GM21529 (cell line): ENCODE measurements around the gene TRIL.

ENCODE experiments used
- ATAC-seq: cut with Tn5 transposase; IDR thresholded peaks from one replicate; pipeline ENCODE4 v1.9.1; 2021; ENCODE audit not compliant: unreplicated experiment

The TRIL gene

GRCh38 chr7:28942168-28942567 is 16.0 kb downstream of the TRIL start:
- no peak for ATAC-seq

- ATAC-seq: no peak
Measured at GRCh38 chr7:28941633-28942032, 16.5 kb downstream of the TRIL start.

- ATAC-seq: no peak
Measured at GRCh38 chr7:28940741-28941384, 17.3 kb downstream of the TRIL start.

GRCh38 chr7:28939844-28940544 is 18.1 kb downstream of the TRIL start:
- no peak for ATAC-seq

- no peak for ATAC-seq
Measured at GRCh38 chr7:28939367-28939766, 18.8 kb downstream of the TRIL start.

- ATAC-seq: no peak
Measured at GRCh38 chr7:28937619-28938018, 20.5 kb downstream of the TRIL start.

GRCh38 chr7:28937103-28937502 is 21.0 kb downstream of the TRIL start:
- ATAC-seq: no peak

- ATAC-seq: no peak
Measured at GRCh38 chr7:28933846-28934320, 24.2 kb downstream of the TRIL start.

- ATAC-seq: no peak
Measured at GRCh38 chr7:28931565-28931964, 26.6 kb downstream of the TRIL start.

- ATAC-seq: peak; percentile 96
Measured at GRCh38 chr7:28926871-28927597, 31.1 kb downstream of the TRIL start.

GRCh38 chr7:28922624-28923331 is 35.4 kb downstream of the TRIL start:
- no peak for ATAC-seq

- ATAC-seq: peak; percentile 86
Measured at GRCh38 chr7:28921822-28922221, 36.3 kb downstream of the TRIL start.

- ATAC-seq: no peak
Measured at GRCh38 chr7:28920424-28920823, 37.7 kb downstream of the TRIL start.

- no peak for ATAC-seq
Measured at GRCh38 chr7:28919510-28919909, 38.6 kb downstream of the TRIL start.

GRCh38 chr7:28908775-28909174 is 49.4 kb downstream of the TRIL start:
- no peak for ATAC-seq

GRCh38 chr7:28905464-28905863 is 52.7 kb downstream of the TRIL start:
- ATAC-seq: no peak

- ATAC-seq: no peak
Measured at GRCh38 chr7:28904578-28905048, 53.5 kb downstream of the TRIL start.

GRCh38 chr7:28903730-28904577 is 54.2 kb downstream of the TRIL start:
- ATAC-seq: no peak
